Renal pelvis (tissue), 4 donors: ENCODE results near the gene BATF2. TPM values are rescaled to one million over a fixed set of nuclear protein-coding genes. Genes with fewer than 3 reads are reported as not detected.
"Not testable (repeated sequence)": the region's sequence is repeated elsewhere in the genome, so short reads cannot be mapped to it uniquely, and the experiment has no call there.

Experiments used
- DNase-seq: peaks from one replicate; pipeline ENCODE4 v3.0.0-alpha.2; 2013
- polyA plus RNA-seq, 3 donors: library from polyadenylated mRNA; unstranded; fragments of 120-200 nt; gene quantifications; one replicate each; pipeline ENCODE4 v1.2.1, GENCODE V29; 2013; ENCODE audit not compliant: insufficient read length in 3 of 3

The BATF2 gene
- polyA plus RNA-seq, 3 donors, result 3.1 to 3.2 (median 3.1) TPM

DNA sequence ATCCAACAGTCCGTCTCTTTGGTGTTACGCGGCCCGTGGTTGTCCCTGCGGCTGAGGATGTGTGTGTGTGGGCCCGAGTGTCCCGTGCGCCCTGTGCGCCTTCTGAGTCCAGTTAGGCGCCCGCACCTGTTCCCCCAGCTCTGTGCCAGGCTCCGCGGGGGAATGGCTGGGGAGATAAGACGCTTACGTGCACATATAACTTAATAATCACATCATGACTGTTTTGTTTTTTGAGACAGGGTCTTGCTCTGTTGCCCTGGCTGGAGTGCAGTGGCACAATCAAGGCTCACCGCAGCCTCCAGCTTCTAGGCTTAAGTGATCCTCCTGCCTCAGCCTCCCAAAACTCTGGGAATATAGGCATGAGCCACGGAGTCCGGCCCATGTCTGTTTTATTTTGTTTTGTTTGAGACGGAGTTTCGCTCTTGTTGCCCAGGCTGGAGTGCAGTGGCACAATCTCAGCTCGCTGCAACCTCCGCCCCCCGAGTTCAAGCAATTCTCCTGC is 18.0 kb upstream of the BATF2 start:
- DNase-seq, result no peak

DNA sequence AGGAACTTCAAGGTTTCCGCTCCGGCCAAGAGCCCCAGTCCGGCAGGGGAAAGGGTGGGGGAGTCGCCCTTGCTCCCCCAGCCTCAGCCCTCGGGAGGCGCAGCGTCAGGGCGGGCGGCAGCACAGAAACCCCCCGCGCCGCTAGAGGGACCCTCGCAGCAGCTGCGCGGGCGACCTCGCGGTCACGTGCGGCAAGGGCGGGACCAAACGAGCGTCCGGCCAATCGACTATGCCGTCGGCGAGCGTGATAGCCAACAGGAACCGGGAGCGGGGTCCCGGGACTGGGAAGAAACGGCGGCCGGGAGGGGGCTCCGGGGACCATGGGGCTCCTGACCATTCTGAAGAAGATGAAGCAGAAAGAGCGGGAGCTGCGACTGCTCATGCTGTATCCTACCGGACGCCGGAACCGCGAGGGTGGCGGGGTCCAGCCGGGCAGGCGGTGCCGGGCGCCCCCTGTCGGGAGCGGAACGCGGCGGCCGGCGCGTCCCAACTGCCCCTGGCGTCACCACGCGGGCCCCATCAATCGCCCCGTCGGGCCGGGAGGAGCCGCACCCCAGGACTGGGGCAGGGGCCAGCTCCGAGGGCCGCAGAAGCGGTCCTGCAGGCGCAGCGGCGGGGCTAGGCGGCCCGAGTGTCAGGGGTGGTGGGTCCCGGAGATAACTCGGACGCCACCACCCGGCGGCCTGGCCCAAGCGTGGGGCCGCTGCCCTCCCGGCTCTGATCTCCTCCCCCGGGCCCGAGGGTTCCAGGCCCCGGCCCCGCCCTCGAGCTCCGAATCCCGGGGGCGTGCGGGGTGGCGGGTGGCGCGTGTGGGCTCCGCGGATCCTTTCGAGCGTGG is 17.3 kb upstream of the BATF2 start, which contains the start of gene ARL2:
Gene ARL2, plus strand, starts transcription at position 273 of the 838 bp plus-strand sequence. Its CDS starts 48 bp downstream, at position 321.
- DNase-seq, result peak; percentile 93

DNA sequence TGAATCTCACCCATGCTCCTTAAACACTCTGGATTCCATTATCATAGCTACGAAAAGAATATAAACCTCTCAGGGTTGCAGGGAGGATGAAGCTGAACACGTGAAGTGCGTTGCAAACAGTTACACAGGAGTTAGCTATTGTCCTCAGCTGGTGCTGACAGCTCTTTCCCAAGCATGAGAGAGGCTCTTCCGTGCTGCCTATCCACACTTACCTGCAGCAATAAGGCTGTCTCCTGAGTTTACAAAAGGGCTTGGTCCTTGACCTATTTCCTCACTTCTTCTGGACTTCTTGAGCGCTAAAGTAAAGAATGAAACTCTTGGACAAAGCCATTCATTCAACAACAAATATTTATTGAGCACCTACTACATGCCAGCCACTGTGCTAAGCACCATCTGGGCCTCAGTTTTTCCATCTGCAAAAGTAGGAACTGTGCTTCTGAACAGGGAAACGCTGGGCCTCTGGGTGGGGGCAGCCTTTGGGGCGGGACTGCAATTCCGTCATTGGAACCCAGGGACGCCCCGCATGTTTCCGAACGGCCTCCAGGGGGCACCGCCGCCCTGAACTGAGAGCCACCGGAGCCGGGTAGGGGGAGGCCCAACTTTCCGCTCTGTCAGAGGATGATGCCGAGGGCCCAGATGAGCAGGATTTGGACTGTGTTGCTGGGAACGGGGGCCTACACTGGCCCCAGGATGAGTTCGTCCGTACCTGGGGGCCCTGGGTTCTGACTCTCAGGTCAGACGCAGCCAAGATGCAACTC is 16.5 kb upstream of the BATF2 start:
- DNase-seq, result peak; percentile 89

DNA sequence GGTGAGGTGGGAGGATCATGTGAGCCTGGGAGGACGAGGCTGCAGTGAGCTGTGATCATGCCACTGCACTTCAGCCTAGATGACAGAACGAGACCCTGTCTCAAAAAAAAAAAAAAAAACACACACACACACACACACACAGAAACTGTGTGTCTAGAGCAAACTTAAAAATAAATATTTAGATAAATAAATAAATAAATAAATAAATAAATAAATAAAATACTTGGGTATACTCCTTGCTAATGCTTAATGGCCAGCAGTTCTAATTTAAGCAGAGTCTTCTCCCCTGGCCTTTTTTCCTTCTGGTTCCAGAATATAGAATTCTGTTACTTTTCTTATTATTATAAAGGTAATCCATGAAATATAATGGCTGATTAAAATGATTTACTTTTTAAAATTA is 12.1 kb upstream of the BATF2 start:
- DNase-seq, result no peak

DNA sequence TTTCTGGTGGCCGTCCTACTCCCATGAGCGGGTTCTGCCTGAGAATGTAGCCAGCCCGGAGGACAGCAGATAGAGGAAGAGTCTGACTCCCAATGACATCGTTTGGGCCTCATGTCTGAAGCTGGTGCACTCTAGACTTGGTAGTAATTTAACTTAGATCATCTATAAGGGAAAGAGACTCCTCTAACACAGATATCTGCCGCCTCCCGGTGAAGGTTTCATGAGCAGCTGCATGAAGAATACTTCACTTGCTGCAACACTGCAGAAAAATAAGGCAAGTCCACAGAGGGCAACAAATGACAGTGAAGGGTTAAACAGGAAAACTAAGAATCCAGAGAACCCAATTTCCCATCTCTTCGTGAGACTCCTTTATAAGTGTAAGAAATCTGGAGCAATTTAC is 11.2 kb upstream of the BATF2 start:
- no peak for DNase-seq

DNA sequence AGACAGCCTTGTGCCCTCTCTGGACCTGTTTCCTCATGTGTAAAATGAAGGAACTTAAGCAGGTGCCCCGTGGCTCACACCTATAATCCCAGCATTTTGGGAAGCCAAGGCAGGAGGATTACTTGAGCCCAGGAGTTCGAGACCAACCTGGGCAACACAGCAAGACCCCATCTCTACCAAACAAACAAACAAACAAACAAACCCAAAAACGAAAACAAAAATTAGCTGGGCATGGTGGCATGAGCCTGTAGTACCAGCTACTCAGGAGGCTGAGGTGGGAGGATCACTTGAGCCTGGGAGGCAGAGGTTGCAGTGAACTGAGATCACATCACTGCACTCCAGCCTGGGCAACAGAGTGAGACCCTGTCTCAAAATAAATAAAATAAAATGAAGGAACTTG is 7.2 kb upstream of the BATF2 start:
- DNase-seq, result not testable (repeated sequence)

DNA sequence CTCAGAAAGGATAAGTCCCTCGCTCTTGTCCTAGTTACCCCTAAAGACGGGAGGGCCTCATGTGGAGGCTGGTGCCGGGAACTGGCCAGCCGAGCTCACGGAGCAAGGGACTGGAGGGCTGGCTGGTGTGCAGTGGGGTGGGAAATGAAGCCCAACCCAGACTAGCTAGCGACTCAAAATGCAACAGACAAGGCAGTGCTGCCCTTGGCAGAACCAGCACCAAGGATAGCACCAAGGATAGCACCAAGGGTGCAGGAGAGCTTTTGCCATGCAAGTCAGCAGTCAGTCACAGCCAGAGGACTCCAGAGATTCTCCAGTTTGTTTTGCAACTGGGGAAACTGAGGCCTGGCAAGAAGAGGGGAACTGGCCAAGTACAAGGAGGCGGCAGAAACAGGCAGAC is 6.5 kb upstream of the BATF2 start:
- no peak for DNase-seq

DNA sequence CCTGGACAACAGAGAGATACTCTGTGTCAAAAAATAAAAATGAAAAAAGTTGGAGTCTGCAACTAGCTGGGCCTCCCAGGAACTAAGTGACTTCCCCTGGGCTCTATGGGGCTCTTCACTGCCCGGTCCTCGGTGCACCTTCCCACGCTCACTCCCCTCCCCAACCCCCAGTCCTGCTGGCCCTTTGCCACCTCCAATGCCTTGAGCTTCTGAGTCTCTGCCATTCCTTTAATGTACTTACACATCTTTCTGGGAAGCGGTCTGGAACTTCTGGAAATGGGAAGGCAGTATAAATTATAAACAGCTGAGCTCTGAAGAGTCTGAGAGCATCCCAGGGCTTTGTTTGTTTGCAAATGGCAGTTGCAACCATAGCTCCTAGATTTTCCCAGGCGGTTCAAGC is 5.9 kb upstream of the BATF2 start:
- no peak for DNase-seq

DNA sequence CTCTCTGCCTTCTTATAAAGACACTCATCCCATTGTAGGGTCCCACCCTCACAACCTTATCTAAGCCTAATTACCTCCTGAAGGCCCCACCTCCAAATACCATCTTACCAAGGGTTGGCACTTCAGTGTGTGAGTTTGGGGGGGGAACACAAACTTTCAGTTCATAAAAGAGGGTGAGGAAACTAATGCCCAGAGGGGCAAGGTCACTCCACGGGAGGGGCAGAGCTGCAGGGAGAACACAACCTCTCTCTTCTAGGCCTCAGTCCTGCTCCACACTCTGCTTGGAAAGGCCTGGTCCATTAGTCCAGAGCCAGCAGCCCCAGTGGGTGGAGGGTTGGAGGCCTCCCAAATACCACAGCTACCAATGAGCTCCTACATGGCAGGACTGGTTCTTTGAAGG is 2.7 kb upstream of the BATF2 start:
- no peak for DNase-seq

DNA sequence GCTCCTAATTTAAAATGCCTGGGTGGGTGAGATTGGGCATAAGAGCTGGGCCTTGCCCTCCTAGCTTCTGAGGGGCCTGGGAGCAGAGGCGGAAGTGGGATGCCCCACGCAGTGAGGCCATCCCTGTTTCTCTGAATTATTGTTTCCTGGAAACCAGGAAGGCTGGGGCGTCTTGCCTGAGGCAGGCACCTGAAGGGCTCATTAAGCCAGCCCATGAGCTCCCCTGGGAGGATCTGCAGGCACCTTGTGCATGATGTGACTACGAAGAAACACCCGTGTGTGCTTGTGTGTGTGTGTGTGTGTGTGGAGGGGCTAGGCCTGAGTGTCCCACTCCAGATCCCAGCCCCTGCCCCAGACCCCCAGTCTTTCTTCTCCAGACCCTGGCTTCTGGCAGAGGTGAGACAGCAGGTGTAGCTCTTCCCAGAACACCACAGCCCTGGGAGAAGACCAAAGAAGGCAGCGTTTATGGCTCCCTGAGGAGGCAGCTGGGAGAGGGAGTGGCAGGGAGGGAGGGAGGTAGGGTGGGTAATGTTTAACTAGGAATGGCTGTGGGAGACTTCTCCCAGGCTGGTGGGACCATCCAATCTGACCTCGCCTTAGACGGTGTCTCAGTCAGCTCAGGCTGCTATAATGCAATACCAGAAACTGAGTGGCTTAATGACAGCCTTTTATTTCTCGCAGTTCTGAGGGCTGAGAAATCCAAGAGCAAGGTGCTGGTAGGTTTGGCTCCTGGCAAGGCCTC is 2.1 kb upstream of the BATF2 start:
- no peak for DNase-seq

DNA sequence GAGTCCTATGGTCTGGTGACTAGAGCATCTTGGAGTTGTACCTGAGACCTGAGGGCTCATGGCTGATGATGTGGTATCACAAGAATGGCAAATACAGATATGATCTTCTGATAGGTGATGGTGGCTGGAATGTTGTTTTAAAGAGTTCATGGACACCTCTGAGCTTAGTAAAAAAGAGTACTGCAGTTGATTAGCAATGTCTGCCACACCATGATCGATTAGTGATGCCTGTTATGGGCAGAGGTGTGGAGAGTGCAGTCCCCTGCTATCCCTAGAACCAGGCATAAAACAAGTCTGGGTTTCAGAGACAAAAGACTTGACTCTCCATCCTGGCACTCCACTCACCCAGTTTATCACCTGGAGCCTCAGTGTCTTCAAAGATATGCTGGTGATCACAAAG is 1.4 kb upstream of the BATF2 start:
- no peak for DNase-seq

DNA sequence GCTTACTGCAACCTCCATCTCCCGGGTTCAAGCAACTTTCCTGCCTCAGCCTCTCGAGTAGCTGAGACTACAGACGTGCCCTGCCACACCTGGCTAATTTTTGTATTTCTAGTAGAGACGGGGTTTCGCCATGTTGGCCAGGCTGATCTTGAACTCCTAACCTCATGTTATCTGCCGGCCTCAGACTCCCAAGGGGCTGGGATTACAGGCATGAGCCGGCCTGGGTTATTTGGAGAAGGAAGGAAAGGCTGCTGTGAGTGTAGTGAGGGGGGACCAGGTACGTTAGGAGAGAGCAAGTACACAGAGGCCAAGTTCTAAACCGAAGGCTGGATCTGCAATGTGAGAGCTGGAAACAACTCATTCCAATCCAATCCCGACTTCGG is 453 bp downstream of the BATF2 start:
- no peak for DNase-seq

DNA sequence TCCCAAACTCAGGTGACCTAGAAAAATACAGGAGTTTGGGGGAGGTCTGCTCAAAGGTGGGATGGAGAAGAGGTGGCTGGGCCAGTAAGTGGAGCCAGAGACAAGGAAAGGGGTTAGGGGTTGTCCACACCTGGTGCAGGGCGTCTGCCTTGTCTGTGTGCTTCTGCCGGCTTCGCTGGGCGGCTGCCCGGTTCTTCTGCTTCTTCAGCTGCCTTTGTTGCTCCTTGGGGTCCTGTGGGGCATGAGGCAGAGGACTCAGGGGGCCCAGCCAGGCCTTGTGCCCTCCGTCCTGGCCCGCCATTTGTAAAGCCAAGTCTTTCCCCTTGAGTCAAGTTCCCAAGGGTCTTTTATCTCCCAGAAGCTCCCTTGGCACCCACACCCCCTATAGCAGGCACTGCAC is 2.5 kb downstream of the BATF2 start:
- no peak for DNase-seq

DNA sequence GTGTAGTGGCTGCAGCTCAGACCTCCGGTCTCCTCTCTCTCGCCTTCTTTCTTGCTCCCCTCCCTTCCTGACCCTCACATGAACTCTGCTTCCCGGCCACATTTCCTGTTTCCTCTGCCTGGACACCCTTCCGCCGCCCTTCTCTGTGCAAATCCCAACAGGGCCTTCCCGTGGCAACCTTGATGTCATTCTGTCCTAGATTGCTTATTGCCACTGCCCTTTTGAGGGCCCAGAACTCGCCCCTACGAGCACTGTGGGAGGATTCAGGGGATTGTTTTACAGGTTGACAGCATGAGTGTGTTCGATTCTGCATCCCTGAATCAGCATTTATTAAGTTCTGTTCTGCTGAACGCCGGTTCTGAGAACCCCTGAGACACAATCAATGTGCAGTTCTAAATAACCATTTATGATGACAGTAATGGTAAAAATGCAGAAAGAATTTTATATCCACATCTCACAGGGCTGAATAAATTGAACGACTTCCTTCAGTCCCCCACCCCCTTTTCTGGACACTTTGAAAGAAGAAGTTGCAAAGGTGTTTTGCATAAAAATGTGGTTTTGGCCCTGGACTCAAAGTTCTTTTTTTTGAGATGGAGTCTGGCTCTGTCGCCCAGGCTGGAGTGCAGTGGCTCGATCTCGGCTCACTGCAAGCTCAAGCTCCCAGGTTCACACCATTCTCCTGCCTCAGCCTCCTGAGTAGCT is 6.4 kb downstream of the BATF2 start:
- peak; percentile 62 for DNase-seq

DNA sequence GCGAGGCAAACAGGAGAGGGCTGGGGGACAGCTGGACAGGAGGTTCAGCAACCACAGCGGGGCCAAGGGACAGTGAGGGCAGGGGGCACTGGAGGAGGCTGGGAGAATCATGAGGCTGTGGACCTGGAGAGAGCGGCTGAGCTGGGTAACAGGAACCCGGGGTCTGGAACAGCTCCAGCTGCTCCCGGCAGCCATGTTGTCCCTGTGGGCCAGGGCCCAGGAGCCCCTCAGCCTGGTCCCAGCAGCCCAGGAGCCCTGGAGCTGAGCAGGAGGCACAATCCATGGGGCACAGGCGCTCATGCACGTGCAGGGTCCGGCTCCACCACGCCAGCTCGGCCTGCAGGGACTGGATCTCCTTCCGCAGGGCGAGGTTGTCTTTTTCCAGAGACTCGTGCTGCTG is 7.4 kb downstream of the BATF2 start:
- no peak for DNase-seq

DNA sequence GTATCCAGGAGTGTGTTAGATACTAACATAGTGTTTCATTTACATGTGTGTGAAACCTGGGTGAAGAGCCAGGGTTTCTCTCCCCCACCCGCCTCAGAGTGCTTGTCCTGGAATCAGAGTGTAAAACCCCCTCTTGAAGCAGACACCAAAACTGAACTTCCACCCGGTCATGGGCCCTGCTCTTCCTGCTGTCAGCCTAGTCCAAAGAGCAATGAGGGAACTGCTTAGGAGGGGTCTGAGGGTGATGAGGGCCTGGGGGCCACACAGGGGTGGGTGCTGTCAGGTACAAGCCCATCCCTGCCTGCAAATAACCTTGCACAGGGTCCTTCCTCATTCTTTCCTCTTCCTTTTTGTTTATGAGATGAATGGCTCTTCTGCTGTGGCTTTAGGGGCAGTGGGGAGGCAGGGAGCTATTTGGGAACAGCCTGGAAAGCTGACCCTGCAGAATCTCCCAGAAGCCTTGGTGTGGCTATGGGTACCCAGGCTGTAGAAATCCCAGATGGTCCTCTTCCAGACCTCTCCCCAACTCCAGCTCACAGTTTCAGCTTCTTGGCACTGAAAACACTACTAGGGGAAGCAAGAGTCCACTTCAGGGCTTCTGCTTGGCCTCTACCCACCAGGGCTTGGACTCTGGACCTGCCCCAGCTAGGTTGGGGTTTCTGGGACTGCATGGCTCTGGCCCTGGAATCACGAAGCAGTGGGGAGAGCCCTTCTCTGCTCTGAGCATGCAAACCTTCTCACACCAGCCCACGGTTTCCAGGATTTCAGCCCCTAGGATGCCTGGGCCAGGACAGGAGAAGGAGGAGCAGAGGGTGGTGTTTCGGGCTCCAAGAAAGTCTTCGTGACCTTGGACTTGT is 8.5 kb downstream of the BATF2 start:
- DNase-seq, result no peak

DNA sequence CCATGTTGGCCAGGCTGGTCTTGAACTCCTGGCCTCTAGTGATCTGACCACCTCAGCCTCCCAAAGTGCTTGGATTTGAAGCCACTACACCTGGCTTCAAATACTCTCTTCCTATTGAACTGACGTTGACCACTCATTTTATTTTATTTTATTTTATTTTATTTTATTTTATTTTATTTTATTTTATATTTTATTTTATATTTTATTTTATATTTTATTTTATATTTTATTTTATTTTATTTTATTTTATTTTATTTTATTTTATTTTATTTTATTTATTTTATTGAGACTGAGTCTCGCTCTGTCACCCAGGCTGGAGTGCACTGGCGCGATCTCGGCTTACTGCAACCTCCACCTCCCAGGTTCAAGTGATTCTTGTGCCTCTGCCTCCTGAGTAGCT is 13.4 kb downstream of the BATF2 start:
- not testable (repeated sequence) for DNase-seq

DNA sequence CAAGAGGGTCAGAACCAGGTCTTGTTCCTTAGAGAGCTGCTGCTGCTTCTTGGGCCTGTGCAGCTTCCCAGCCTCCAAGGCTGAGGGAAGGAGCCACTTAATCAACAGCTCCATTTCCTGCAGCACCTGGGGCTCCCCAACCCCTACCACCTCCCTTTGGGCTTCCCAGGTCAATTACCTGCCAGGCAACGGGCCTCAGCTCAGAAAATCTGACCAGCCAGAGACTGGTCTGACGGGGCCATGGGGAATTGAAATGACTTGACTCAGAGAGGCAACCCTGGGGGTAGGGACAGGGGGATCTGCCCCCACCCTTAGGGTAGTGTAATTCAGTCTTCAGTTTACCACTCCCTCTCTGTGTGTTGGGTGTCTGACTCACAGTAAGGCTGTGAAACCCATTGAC is 20.1 kb downstream of the BATF2 start:
- no peak for DNase-seq

DNA sequence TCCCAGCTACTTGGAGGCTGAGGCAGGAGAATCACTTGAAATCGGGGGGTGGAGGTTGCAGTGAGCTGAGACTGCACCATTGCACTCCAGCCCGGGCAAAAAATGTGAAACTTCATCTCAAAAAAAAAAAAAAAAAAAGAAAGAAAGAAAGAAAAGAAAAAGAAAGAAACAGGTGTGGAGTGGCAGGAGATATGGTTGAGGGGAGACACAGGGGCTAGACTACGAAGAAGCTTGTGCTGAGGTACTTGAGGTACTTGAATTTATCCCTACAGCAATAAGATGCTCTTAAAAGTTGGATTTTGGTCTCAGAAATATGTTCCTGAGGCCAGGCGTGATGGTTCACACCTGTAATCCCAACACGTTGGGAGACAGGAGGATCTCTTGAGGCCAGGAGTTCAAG is 22.6 kb downstream of the BATF2 start:
- no peak for DNase-seq

DNA sequence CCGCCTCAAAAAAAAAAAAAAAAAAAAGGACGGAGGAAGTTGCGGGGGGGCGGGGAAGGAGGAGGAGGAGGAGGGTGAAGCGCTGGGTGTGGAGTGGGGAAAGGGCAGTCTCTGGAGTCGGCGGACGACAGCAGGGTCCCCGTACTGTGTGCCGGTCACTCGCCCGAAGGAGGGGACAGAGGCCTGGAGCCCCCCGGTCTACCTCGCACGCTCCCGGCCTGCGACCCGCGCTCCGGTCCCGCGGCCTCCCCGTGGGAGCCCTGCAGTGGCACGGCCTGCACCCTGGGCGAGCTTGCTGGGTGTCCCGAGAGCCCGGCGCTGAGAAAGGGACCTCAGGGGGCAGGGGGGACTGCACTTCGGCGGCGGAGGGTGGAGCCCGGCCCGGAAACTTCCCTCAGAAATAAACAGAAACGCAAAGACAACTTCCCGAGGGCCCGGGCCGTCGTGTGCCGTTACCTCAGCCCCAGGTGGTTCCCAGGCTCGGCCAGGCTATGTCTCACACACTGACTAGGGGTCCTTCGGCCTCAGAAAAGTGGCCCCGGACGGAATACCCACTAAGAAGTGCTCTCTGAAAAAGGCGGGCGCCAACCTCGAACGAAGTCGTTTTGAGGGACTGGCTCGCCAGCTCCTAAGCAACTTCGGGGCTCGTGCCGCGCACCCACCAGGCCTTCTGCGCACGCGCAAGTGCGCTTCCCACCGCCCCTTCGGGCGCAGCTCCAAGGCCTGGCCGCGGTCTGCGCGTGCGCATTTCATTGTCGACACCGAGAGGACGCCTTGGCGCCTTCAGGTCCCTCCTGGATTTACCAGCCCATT is 25.1 kb downstream of the BATF2 start, which contains the start of gene MAJIN:
Gene MAJIN, minus strand, starts transcription at position 688 of the 813 bp plus-strand sequence. CDS start 12,703 bp downstream, outside the sequence.
- peak; percentile 85 for DNase-seq
